ENCODE measurements around the gene SIRT3.

Gene SIRT3

DNA sequence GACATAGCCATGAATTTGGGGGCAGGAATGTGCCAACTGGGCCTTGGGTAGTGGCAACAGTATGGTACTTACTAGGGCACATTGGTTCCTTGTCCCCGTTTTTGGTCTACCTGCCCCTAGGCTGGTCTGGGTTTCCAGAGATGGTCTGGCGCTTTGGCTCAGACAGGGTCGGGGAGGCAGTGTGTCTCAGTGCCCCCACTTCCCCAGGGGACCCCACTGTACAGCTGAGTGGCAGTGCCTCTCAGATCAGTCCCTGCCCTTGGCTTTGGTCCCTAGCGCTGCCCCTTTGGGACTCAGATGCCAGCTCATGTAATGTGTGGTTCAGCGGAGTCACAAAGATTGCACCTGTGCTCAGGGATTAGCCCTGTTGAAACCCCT is 25.4 kb downstream of the SIRT3 start:
- no peak for DNase-seq

GRCh38 chr11:210122-210802 is 25.9 kb downstream of the SIRT3 start:
- no peak for DNase-seq
- TF ChIP-seq POLR2A (IDR thresholded peaks at IDR 0.05; ENCODE audit: low read length) (no peak), GATA1 (IDR thresholded peaks at IDR 0.05; ENCODE audit: low read depth, low read length) (no peak)

More for the DNA sequence above, 25.4 kb downstream of the SIRT3 start:
- TF ChIP-seq POLR2A (IDR thresholded peaks at IDR 0.05; ENCODE audit: low read length) (no peak), GATA1 (IDR thresholded peaks at IDR 0.05; ENCODE audit: low read depth, low read length) (no peak)

DNA sequence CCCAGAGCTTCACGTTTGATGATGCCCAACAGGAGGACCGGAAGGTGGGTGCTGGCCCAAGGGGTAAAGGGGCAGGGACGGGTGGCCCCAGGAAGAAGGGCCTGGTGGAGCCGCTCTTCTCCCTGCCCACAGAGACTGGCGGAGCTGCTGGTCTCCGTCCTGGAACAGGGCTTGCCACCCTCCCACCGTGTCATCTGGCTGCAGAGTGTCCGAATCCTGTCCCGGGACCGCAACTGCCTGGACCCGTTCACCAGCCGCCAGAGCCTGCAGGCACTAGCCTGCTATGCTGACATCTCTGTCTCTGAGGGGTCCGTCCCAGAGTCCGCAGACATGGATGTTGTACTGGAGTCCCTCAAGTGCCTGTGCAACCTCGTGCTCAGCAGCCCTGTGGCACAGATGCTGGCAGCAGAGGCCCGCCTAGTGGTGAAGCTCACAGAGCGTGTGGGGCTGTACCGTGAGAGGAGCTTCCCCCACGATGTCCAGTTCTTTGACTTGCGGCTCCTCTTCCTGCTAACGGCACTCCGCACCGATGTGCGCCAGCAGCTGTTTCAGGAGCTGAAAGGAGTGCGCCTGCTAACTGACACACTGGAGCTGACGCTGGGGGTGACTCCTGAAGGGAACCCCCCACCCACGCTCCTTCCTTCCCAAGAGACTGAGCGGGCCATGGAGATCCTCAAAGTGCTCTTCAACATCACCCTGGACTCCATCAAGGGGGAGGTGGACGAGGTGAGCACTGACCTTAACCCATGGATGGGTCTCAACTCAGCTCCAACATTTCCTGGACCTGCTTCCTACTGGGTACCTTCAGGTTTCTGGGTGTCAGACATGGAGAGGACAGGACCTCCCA is 26.6 kb downstream of the SIRT3 start:
- TF ChIP-seq GATA1 (IDR thresholded peaks at IDR 0.05; ENCODE audit: low read depth, low read length) = no peak
- TF ChIP-seq POLR2A (IDR thresholded peaks at IDR 0.05; ENCODE audit: low read length) = no peak
- no peak for DNase-seq

GRCh38 chr11:208917-209260 is 27.3 kb downstream of the SIRT3 start:
- TF ChIP-seq POLR2A (IDR thresholded peaks at IDR 0.05; ENCODE audit: low read length) (no peak), GATA1 (IDR thresholded peaks at IDR 0.05; ENCODE audit: low read depth, low read length) (no peak)
- DNase-seq = no peak

DNA sequence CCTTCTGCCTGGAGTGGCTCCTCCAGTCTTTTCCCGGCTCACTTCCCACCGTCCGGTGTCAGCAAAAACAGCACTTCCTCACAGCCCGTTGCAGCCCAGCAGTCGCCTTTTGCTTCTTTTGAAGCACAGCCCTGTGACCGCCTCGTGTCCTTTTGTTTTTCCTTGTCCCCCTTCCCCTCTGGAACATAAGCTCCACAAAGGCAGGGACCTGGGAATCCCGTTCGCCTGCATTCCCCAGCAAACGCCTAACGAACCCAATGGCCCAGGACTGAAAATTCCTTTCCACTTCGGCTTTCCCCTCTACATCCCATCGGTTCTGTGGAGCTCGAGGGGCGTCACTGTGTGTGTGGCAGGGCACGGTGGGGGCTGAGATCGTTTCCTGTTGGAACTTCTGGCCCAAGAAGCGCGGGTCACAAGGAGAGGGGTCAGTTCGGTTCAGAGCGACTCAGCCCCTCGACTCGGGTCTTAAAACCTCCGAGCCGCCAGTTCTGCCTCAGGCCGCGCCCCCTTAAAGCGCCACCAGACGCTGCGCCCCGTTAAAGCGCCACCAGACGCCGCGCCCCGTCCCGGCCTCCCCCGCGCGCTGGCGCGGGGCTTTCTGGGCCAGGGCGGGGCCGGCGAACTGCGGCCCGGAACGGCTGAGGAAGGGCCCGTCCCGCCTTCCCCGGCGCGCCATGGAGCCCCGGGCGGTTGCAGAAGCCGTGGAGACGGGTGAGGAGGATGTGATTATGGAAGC is 27.8 kb downstream of the SIRT3 start:
- TF ChIP-seq GATA1 (IDR thresholded peaks at IDR 0.05; ENCODE audit: low read depth, low read length) (no peak), POLR2A (IDR thresholded peaks at IDR 0.05; ENCODE audit: low read length) (peak; percentile 34)
- DNase-seq = peak; percentile 89 to 92

GRCh38 chr11:207863-208180 is 28.3 kb downstream of the SIRT3 start:
- DNase-seq = no peak
- TF ChIP-seq POLR2A (IDR thresholded peaks at IDR 0.05; ENCODE audit: low read length) (peak; percentile 47), GATA1 (IDR thresholded peaks at IDR 0.05; ENCODE audit: low read depth, low read length) (no peak)

GRCh38 chr11:207208-207862 is 28.8 kb downstream of the SIRT3 start, which contains the start of the genes BET1L and RIC8A:
Gene BET1L (minus strand): TSS chr11:207399. CDS start chr11:207321, 78 bp downstream.
Gene RIC8A (plus strand): TSS chr11:207708. CDS start chr11:208855, 1,147 bp downstream.
- no peak for TF ChIP-seq GATA1 (IDR thresholded peaks at IDR 0.05; ENCODE audit: low read depth, low read length)
- TF ChIP-seq POLR2A (IDR thresholded peaks at IDR 0.05; ENCODE audit: low read length) = peak; percentile 96
- peak; percentile 99 to 100 for DNase-seq

DNA sequence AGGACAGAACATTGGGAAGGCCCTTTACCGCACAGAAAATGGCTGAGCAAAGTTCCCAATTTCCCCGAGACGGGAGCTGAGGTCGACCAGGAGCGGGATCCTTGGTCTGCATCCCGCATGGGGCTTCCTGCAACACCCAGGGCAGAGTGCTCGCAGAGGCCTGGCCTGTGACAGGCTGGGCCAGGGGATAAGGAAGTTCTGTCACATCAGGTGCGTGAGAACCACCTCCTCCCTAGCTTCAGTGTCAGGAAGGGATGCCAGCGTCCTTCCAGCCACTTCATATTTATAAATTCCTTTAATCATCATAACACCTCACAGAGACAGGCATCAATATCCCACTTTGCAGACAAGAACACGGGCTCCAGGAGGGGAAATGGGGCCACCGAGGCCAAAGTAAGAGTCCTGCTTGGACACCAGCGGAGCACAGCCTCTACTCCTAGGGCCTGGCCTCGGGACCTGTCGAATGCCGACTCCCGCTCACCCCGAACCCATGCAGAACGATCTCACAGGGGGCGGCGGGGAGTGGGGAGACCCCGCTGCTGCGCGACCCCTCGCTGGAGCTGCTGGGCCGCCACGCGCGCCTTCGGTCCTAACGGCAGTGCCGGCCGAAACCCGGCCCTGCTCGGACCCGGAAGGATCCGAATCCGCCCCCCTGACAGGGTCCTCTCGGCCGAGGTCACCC is 29.5 kb downstream of the SIRT3 start:
- DNase-seq = peak; percentile 67 to 69
- TF ChIP-seq POLR2A (IDR thresholded peaks at IDR 0.05; ENCODE audit: low read length) (no peak), GATA1 (IDR thresholded peaks at IDR 0.05; ENCODE audit: low read depth, low read length) (no peak)

DNA sequence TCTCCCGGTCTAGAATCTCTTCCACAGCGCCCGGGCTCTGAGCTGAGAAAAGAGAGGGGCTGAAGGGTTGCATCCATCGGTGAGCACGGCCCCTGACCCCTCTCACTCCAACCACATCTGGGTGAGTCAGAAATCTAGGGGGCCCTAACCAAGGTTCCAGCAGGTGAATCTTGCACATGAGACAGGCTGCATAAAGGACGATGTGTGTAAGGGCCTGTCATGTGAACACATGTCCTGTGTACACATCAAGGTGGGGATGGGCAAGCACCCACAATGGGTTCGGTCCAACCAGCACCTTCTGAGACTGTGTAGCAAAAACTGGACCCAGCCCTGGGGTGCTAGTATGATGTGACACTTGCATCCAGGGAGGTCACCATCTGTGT is 30.1 kb downstream of the SIRT3 start:
- TF ChIP-seq POLR2A (IDR thresholded peaks at IDR 0.05; ENCODE audit: low read length) (peak; percentile 1), GATA1 (IDR thresholded peaks at IDR 0.05; ENCODE audit: low read depth, low read length) (no peak)
- DNase-seq = no peak

DNA sequence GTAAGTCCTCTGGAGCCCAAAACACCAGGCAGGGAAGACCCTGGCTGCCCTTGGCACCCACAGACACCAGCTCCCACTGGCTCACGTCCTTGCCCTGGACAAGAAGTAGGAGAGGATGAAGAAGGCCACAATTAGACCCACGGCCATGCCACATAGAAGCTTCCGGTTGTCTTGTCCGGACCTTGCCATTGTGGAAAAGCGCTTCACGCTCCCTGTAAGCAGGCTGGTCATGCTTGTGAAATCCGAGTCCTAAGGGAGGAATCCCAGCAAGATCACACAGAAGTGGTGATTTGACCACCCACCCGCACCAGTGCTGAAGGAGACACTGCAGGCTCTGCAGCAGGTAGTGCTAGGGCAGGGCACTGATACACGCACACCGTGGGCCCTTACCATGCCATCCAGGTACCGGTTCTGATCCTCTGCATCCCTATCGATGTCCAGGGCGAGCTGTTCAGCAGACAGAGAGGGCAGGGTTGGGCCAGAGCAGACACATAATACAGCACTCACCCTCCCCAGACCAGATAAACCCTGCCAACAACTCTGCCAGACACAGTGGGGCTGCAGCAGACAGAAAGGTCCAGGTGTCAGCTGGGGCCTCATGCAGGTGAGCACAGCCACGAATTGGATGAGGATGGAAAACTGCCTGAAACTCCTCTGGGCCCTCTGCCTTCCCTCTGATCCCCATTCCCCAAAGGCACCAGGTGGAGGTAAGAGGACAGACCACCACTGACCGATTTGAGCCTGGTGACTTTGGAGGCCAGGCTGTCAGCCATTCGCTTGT is 30.7 kb downstream of the SIRT3 start:
- DNase-seq = no peak
- TF ChIP-seq GATA1 (IDR thresholded peaks at IDR 0.05; ENCODE audit: low read depth, low read length) (no peak), POLR2A (IDR thresholded peaks at IDR 0.05; ENCODE audit: low read length) (peak; percentile 6)

DNA sequence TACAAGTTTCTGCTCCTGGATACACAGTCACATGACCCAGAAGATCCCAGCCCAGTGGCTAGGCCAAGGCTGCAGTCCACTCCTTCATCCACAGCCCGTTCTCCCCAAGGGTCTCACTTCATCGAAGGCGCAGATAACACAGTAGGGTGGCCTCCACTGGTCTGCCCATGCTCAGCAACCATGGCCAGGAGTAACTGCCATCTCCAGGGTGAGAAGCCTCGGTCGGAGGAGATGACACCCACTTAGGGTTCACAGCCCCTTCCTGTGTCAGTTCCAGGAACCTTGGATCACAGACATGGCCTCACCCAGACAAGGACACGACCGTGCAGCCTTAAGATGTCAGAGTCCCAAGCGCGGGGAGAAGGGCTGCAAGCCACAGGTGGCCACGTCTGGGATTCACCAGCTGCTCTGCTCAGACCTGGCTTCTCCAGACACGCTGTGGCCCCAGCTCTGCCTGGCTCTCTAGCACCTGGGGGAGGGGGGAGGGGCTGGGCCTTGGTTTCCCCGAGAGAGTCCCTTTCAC is 31.5 kb downstream of the SIRT3 start:
- no peak for DNase-seq
- TF ChIP-seq GATA1 (IDR thresholded peaks at IDR 0.05; ENCODE audit: low read depth, low read length) (no peak), POLR2A (IDR thresholded peaks at IDR 0.05; ENCODE audit: low read length) (no peak)

DNA sequence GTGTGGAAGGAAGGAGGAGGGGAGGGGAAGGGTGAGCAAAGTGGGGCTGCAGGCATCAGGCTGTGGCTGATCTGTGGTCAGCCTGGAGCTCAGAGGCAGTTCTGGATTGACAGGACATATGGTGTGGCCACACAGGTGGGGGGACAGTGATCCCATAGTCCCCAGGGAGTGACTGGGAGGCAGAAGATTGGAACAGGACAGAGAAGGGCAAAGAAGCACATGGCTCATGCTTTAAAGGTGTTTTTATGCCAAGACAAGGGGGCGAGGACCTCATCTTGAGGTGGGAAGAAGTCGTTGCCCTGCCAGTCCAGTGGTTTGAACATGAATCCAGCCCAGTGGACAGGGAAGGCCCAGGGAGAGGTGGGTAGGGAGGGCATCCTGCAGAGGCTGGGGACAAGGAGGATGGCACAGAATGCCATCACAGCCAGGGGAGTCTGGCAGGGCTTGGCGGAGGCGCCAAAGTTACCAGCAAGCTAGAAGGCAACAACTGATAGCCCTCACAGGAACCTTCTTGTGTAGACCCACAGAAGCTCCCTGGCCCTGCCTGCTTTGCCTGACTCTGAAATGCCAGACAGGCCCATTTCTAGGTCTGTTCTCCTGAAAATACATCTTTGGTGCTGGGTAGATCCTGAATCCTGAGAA is 32.1 kb downstream of the SIRT3 start:
- no peak for DNase-seq
- TF ChIP-seq POLR2A (IDR thresholded peaks at IDR 0.05; ENCODE audit: low read length) (no peak), GATA1 (IDR thresholded peaks at IDR 0.05; ENCODE audit: low read depth, low read length) (no peak)

All from erythroblast (primary cell).